SJSA1 (cell line): ENCODE data around the gene COPS2. TPM values are rescaled to one million over a fixed set of nuclear protein-coding genes. Genes with fewer than 3 reads are reported as not detected.

Experiments used
- DNase-seq, 2 experiments: peaks; one replicate each; pipeline ENCODE4 v3.0.0-alpha.2; 2015 to 2020; ENCODE audit warnings: low spot score in 2 of 2, low read depth in 1 of 2
- H3K27ac ChIP-seq: fragments of 250-450 bp; sonication (Bioruptor Pico); 2 replicates; pipeline ENCODE4 v1.5.1; 2020; ENCODE audit warnings: mild to moderate bottlenecking, moderate library complexity
- H3K27me3 ChIP-seq: fragments of 250-450 bp; sonication (Bioruptor Pico); replicated peaks from 2 replicates; pipeline ENCODE4 v1.5.1; 2020; ENCODE audit warnings: mild to moderate bottlenecking, moderate library complexity
- H3K36me3 ChIP-seq: fragments of 250-450 bp; sonication (Bioruptor Pico); 2 replicates; pipeline ENCODE4 v1.5.1; 2020; ENCODE audit warnings: mild to moderate bottlenecking
- H3K4me1 ChIP-seq: fragments of 250-450 bp; sonication (Bioruptor Pico); replicated peaks from 2 replicates; pipeline ENCODE4 v1.6.1; 2021; ENCODE audit warnings: mild to moderate bottlenecking
- H3K4me3 ChIP-seq: fragments of 250-450 bp; sonication (Bioruptor Pico); 2 replicates; pipeline ENCODE4 v1.5.1; 2020; ENCODE audit warnings: mild to moderate bottlenecking
- H3K9me3 ChIP-seq: fragments of 250-450 bp; sonication (Bioruptor Pico); replicated peaks from 2 replicates; pipeline ENCODE4 v1.5.1; 2020; ENCODE audit warnings: mild to moderate bottlenecking
- total RNA-seq: library from RNA; depleted of rRNA; stranded (reverse); fragments of >200 nt; shearing (Covaris generic); gene quantifications from 2 replicates; pipeline ENCODE4 v1.2.3, GENCODE V29; 2014

Gene COPS2
- total RNA-seq, 1 experiment from 2014 or later: 49.8 TPM

DNA sequence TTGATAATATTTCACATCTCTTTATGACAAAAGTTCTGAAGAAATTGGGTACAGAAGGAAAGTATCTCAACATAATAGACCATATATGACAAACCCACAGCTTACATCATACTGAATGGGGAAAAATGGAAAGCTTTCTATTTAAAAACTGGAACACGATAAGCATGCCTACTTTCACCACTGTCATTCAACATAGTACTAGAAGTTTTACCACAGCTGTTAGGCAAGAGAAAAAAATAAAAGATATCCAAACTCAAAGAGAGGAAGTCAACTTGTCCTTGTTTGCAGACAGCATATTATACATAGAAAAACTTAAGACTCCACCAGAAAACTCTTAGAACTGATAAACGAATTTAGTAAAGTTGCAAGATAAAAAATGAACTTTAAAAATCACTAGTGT lies 40.3 kb downstream of the COPS2 start:
- DNase-seq: no peak
- H3K27ac ChIP-seq: no peak overlapping the region
- H3K27me3 ChIP-seq: no peaks in the 10 kb centered on the region
- no peak overlapping the region for H3K4me3 ChIP-seq
- H3K4me1 ChIP-seq: no peaks in the 10 kb centered on the region
- peaks cover 31% of the 10 kb centered on the region for H3K36me3 ChIP-seq
- no peaks in the 10 kb centered on the region for H3K9me3 ChIP-seq

DNA sequence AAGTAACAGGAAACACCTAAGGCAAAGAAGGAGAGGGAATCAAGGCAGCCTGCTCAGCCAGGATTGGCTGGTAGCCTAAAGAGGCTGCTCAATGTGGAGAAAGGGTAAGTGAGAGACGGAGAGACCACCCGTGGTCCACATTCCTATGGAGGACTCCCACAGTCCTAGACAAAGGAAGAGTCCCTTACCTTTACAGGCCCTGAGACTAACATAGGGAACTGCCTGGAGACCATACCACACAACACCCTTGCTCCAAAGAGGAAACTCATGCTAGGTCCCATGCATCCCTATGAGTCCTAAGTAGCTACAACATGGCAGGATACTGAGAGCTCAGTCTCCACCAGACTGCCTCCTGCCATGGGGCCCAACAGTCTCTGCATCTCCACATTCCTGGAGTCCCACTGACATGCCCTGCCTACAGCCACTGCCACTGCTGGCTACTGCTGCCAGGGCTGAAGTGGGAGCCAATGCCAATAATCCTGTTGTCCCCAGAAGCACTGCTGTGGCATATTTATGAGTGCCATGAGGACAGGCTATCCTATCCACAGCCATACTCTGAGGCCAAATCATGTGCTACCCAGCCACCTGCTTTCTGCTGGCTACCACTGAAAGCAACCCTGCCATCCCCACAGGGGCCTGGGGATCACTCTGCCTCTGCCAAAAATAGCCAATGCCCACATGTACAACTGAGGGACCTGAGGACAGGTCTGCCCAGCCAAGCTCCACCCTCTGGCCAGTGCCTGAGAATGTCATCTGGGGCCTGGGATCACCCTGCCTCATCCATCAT lies 45.0 kb downstream of the COPS2 start:
- Histone ChIP-seq H3K27me3 (no peaks in the 10 kb centered on the region), H3K4me3 (no peak overlapping the region), H3K36me3 (peaks cover 46% of the 10 kb centered on the region), H3K9me3 (no peaks in the 10 kb centered on the region), H3K4me1 (no peaks in the 10 kb centered on the region), H3K27ac (no peak overlapping the region)
- DNase-seq: no peak

DNA sequence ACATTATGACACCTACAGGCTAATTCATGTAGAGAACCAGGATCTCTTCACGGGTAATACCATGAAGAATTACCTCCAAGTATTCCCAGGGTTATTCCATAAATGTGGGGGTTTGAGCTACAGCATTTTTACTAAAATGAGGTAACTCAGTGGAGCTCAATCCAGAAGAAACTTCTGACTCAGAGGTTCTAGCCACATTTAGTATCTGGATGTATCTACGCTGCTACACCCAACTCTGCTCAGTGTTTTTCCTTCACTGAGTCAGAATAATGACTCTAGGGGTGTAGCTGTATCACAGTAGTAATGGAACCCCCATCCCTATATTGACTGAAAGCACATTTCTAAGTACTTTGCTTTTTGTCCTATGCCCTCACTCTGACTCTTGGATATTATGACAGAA lies 52.4 kb downstream of the COPS2 start:
- peaks cover 32% of the 10 kb centered on the region for H3K36me3 ChIP-seq
- DNase-seq: no peak
- H3K9me3 ChIP-seq: no peaks in the 10 kb centered on the region
- no peak overlapping the region for H3K27ac ChIP-seq
- H3K4me1 ChIP-seq: peaks cover 6% of the 10 kb centered on the region; the same call in 1 of the 2 replicates
- H3K27me3 ChIP-seq: no peaks in the 10 kb centered on the region
- H3K4me3 ChIP-seq: no peak overlapping the region

DNA sequence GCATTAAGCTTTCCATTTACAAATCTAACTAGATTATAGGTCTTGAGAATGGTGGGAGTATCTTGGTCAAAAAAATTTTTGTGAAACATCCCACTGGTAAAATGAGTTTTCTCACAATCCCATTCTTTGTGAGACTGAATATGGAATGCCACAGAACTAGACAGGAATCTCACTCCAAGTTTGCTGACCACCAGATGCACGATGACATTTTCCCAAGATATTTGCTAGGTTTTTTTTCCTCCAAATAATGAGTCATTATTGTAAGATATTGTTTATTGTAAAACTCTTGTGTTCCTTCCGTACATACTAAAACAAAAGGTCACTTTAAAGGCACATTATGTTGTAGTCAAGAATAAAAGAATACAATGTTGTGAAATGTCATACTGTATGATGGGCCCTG lies 53.9 kb downstream of the COPS2 start:
- peak in 1 of 2 experiments; percentile 49 for DNase-seq
- H3K36me3 ChIP-seq: peaks cover 26% of the 10 kb centered on the region
- H3K4me1 ChIP-seq: peaks cover 6% of the 10 kb centered on the region; the same call in 1 of the 2 replicates
- H3K27me3 ChIP-seq: no peaks in the 10 kb centered on the region
- peak overlapping the region; percentile 32; the same call in 1 of the 2 replicates for H3K27ac ChIP-seq
- H3K4me3 ChIP-seq: no peak overlapping the region
- H3K9me3 ChIP-seq: no peaks in the 10 kb centered on the region

DNA sequence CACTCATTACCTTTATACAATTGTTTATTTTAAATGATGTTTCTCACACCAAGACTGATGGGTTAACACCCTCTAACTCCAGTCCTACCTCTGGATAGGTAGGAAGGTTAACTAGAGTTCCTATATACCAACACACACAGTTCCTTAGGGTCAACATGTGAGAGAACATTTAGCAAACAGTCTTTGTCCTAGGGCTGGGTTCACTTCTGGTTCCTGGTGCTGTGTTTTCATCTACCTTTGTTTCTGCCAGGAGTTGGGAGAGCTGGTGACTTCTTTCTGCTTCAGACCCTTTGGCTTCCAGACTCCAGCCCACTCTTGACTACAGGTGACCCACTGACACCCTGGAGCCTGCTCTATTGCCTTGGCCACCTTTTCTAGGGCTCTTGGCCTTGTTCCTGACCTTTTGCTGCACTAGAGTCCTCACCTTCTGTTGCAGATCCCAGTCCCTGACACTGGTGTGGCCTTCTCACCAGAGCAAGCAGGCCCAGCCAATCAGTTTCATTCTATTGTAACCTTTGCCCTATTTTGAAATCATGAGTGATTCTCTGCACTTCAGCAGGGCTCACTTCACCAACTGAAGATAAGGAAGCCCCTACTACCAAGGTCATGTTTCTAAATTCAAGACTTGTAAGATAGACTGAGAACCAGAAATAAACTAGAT lies 59.2 kb downstream of the COPS2 start:
- H3K9me3 ChIP-seq: no peaks in the 10 kb centered on the region
- peaks cover 3% of the 10 kb centered on the region; the same call in 1 of the 2 replicates for H3K4me1 ChIP-seq
- DNase-seq: no peak
- H3K36me3 ChIP-seq: peaks cover 8% of the 10 kb centered on the region; the same call in 1 of the 2 replicates
- no peak overlapping the region for H3K4me3 ChIP-seq
- H3K27me3 ChIP-seq: no peaks in the 10 kb centered on the region
- no peak overlapping the region for H3K27ac ChIP-seq

DNA sequence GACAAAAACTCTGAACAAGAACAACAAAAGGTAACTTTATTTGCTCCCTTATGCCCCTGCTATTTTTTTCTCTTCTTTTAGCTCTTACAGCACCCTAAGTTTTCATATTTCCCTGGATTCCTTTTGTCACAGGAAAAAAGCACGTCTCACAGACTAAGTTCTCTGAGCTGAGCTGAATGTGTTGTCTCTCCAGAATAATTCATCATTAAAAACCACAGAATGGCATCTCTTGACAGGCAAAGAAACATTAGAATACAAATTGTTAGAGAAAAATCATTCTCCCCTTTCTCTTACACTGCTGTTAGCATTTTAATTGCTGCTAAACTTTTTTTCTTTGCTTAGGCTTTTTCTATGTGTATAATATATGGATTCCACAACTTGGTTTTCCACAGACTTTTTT lies 60.5 kb downstream of the COPS2 start:
- Histone ChIP-seq H3K27ac (no peak overlapping the region), H3K9me3 (no peaks in the 10 kb centered on the region), H3K27me3 (no peaks in the 10 kb centered on the region), H3K4me3 (no peak overlapping the region), H3K36me3 (0 out of 2 replicates have a peak, but pooled peaks cover 3% of the 10 kb centered on the region), H3K4me1 (no peaks in the 10 kb centered on the region)
- DNase-seq: no peak

DNA sequence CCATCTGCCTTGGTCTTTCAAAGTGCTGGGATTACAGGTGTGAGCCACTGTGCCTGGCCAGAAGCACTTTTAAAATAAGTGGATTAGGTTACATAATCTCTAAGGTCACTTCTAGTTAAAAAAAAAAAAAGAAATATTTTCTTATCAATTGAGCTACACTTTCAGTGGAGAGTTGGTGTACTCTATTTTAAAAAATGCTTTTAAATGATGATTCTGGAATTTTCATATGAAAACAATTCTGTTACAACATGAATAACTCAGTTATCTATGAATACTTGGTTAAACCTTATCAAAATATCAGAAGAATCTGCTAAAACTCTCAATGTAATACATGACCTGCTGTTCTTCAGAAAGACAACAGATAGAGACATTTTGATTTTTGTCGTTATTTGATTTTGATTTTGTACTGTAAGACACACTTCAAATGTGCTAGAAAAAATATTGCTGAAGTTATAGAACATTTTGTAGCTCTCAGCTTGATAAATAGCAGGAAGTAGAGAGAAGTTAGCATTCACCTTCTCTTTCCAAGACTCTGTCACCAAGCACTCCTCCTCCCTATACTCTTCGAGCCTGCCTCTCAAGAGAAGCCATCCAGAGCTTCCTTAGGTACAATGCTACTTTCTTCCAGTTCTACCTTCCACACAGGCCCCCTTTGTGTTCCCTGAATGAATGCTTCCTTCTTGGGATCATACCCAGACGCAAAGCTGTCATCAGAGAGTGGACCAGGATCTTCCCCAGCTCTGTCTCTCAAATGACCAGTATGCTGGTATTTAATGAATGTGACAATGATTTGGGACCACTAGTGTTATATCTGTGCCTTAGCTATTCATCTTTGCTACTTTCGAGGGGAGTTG lies 61.9 kb downstream of the COPS2 start:
- no peaks in the 10 kb centered on the region for H3K4me1 ChIP-seq

DNA sequence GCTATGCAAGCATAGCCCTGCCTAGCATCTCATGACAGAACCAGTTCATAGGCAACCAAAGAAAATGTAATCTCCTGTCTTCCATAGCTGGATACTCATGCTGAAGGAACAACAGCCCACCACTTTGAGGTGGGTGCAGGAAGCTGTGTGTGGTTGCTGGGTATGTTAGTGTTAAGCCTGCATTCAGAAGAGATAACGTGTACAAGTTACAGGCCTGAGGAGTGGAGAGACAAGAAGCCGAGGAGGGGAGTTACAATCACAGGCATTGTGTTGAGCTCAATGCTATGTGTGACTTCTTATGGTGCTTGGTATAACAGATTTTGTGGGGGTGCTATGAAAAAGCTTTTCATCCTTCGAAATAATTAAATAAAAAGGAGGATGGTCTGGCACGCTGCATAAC lies 66.4 kb downstream of the COPS2 start:
- no peak for DNase-seq

More for the DNA sequence above, 61.9 kb downstream of the COPS2 start:
- no peak for DNase-seq
- Histone ChIP-seq H3K27ac (no peak overlapping the region), H3K27me3 (no peaks in the 10 kb centered on the region), H3K36me3 (0 out of 2 replicates have a peak, but pooled peaks cover 3% of the 10 kb centered on the region), H3K4me3 (no peak overlapping the region), H3K9me3 (no peaks in the 10 kb centered on the region)

DNA sequence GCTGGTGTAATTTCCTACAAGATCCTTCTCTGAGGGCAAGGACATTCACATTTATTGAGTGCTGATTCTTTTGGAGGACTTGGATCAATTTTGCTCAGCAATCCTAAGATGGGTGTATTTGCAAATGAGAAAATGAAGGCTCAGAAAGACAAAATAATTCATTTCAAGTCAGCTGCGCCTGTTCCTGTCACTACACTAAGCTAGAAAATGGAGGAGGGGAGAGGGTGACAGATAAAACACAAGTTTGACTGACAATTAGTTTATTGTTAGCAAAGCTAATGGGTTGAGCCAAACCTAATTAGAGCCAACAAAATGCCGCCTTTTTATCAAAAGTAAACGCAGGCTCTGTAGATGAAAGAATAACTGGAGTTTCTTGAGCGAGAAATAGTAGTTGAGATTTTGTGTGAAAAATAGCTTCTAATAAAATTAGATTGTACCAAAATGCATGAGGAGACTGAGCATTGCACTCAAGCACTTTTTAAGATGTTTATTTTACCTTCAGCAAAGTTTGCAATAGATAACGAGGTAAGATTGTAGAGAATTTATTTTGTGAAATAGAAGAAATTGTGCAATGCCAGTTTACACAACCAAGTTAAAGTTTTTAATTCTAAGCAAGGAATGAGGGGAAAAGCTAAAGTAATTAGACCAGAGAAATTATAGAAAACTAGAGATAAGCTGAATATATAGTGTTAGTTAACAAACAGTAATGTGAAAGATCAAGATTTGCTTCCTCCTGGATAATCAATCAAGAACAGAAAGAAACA lies 69.5 kb downstream of the COPS2 start:
- DNase-seq: no peak

More for the DNA sequence above, 66.4 kb downstream of the COPS2 start:
- Histone ChIP-seq H3K36me3 (no peaks in the 10 kb centered on the region), H3K27ac (no peak overlapping the region), H3K4me1 (no peaks in the 10 kb centered on the region), H3K4me3 (no peak overlapping the region), H3K9me3 (no peaks in the 10 kb centered on the region), H3K27me3 (no peaks in the 10 kb centered on the region)

DNA sequence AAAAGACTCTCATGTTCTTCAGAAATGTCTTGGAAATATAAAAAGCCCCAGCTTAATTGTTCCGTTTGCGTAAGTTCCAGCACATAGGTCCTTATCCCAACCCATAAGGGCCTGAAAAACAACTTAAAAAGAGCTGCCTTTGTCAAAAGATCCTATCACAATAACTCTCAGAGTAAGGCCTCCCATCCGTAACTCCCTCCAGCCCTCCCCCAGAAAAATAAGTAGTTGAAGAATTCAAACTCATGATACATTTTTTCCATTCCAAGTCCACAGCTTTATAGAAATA lies 71.2 kb downstream of the COPS2 start:
- no peak for DNase-seq
- no peak overlapping the region for H3K4me3 ChIP-seq
- H3K36me3 ChIP-seq: no peaks in the 10 kb centered on the region
- H3K27me3 ChIP-seq: no peaks in the 10 kb centered on the region
- no peak overlapping the region for H3K27ac ChIP-seq
- no peaks in the 10 kb centered on the region for H3K9me3 ChIP-seq
- no peaks in the 10 kb centered on the region for H3K4me1 ChIP-seq

More for the DNA sequence above, 69.5 kb downstream of the COPS2 start:
- H3K36me3 ChIP-seq: no peaks in the 10 kb centered on the region
- H3K4me3 ChIP-seq: no peak overlapping the region
- no peaks in the 10 kb centered on the region for H3K9me3 ChIP-seq
- H3K27me3 ChIP-seq: no peaks in the 10 kb centered on the region
- no peak overlapping the region for H3K27ac ChIP-seq
- H3K4me1 ChIP-seq: no peaks in the 10 kb centered on the region

DNA sequence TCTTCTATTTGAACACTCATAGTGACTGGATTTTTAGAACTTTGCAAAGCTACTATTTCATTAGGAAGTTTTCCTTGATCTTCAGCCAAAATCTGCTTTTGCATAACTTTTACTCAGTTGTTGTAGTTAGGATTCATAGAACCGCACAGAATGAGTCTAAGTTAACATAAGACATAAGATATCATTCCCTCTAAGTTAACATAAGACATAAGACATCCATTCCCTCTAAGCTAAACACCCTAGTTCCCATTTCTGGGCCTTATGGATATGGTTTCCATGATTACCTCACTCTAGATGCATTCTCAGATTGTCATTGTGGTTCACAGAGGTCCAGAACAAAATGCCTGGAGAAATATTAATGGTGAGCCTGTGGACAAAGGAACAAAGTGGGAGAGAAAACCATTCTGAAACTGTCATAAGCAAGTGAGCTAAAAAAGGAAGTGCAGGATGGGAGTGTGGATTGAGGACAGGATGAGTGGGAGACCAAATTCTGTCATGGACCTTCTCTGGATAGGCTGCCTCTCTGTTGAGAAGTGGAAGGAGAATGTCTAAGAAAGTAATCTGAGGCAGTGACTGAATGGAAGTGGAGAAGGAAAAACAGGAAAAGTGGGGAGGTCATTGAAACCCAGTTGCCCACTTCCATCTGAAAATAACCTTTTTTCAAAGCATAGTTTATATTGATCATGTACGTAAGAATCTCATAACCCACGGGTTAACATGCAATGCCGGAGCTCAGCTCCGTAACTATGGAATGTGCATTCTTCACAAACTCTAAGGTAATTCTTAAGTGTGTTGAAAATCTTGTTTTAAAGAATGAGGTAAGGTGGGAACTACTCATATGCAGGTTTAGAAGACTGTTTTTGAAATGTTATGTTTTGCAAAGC lies 71.8 kb downstream of the COPS2 start:
- H3K4me3 ChIP-seq: no peak overlapping the region
- H3K4me1 ChIP-seq: no peaks in the 10 kb centered on the region
- no peaks in the 10 kb centered on the region for H3K36me3 ChIP-seq
- no peak for DNase-seq
- H3K27ac ChIP-seq: no peak overlapping the region
- no peaks in the 10 kb centered on the region for H3K9me3 ChIP-seq
- no peaks in the 10 kb centered on the region for H3K27me3 ChIP-seq

DNA sequence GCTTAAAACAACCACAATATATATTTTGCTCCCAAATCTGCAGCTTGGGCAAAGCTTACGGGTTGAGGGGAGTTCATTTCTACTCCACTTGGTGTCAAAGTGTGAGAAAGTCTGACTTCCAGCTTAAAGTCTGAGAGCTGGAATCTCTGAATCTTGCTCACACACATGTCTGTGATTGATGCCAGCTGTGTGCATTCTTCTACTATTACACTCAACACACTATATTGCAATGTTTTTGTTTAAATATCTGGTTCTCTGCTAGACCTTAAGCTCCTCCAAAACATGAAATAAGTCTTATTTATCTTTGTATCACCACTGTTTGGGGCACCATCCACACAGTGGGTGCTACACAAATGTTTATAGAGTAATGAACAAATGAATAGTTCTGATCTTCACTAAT lies 72.4 kb downstream of the COPS2 start:
- Histone ChIP-seq H3K27ac (no peak overlapping the region), H3K9me3 (no peaks in the 10 kb centered on the region), H3K36me3 (no peaks in the 10 kb centered on the region), H3K27me3 (no peaks in the 10 kb centered on the region), H3K4me1 (no peaks in the 10 kb centered on the region), H3K4me3 (no peak overlapping the region)
- no peak for DNase-seq
